Panc1 (cell line): ENCODE results near the gene MAGIX. TPM values are rescaled to one million over a fixed set of nuclear protein-coding genes. Genes with fewer than 3 reads are reported as not detected.

Source experiments
- ATAC-seq: fragments of 200-7000 bp; cut with Tn5 transposase; 2 replicates; pipeline ENCODE4 v1.9.1; 2020; ENCODE audit warnings: mild to moderate bottlenecking, moderate library complexity
- Bru-seq: library from RNA; stranded (reverse); fragments of 400-500 nt; gene quantifications from one replicate; lab custom pipeline; 2021; lab: Mats Ljungman, UMichigan
- BruChase-seq, 2 experiments: library from RNA; stranded (reverse); fragments of 400-500 nt; gene quantifications; one replicate each; lab custom pipeline; 2021; lab: Mats Ljungman, UMichigan
- BruUV-seq: library from RNA; stranded (reverse); fragments of 400-500 nt; replicated peaks from 2 replicates; lab custom pipeline; 2021; lab: Mats Ljungman, UMichigan
- CTCF ChIA-PET: fragments of 300-600 bp; sonication (Branson Sonifier 250); formaldehyde crosslinking; loops from one replicate; lab custom pipeline; 2022; ENCODE audit warnings: antibody characterized with exemption; lab: Charles Lee
- POLR2A ChIA-PET: fragments of 300-600 bp; sonication (Branson Sonifier 250); formaldehyde crosslinking; loops from one replicate; lab custom pipeline; 2022; ENCODE audit warnings: antibody characterized with exemption; lab: Charles Lee
- DNase-seq: peaks from one replicate; pipeline ENCODE4 v3.0.0-alpha.2; 2010; ENCODE audit warnings: low read depth, low spot score
- H3K27ac ChIP-seq: 2 replicates; pipeline ENCODE4 v1.5.1; 2011; ENCODE audit warnings: mild to moderate bottlenecking, low read length, inconsistent platforms
- H3K27me3 ChIP-seq: fragments of 200-500 bp; sonication (Bioruptor generic); 2 replicates; pipeline ENCODE4 v1.6.0; 2014; ENCODE audit warnings: low read length, inconsistent platforms; ENCODE audit not compliant: control insufficient read depth, insufficient read depth
- H3K36me3 ChIP-seq: fragments of 200-500 bp; sonication (Bioruptor generic); 2 replicates; pipeline ENCODE4 v1.5.1; 2014; ENCODE audit warnings: inconsistent platforms, mild to moderate bottlenecking, low read length, moderate library complexity; ENCODE audit not compliant: control insufficient read depth, insufficient read depth
- H3K4me1 ChIP-seq: 2 replicates; pipeline ENCODE4 v1.5.1; 2011; ENCODE audit warnings: inconsistent platforms, mild to moderate bottlenecking, low read length, moderate library complexity; ENCODE audit not compliant: control insufficient read depth, insufficient read depth
- H3K4me3 ChIP-seq, 2 experiments: 2 replicates each; pipeline ENCODE4 v1.5.1; 2011 to 2012; ENCODE audit warnings: low read depth in 2 of 2, low read length in 2 of 2, mild to moderate bottlenecking in 2 of 2, inconsistent platforms in 1 of 2, moderate library complexity in 1 of 2
- H3K9me3 ChIP-seq: fragments of 200-500 bp; sonication (Bioruptor generic); 2 replicates; pipeline ENCODE4 v1.5.1; 2014; ENCODE audit warnings: low read depth, mild to moderate bottlenecking, inconsistent platforms, low read length, moderate library complexity; ENCODE audit not compliant: control insufficient read depth, insufficient read depth
- POLR2AphosphoS5 ChIP-seq: IDR thresholded peaks from 2 replicates; pipeline ENCODE4 v1.6.1; 2012; ENCODE audit warnings: mild to moderate bottlenecking, low read depth, low read length, moderate library complexity
- SIN3A ChIP-seq: IDR thresholded peaks from 2 replicates; pipeline ENCODE4 v1.6.1; 2012; ENCODE audit warnings: low read depth, mild to moderate bottlenecking, low read length, moderate library complexity, borderline replicate concordance; ENCODE audit not compliant: insufficient read depth
- TCF7L2 ChIP-seq: IDR thresholded peaks from 2 replicates; pipeline ENCODE4 v1.6.1; 2011; ENCODE audit warnings: mild to moderate bottlenecking, low read depth, low read length, inconsistent platforms
- in situ Hi-C: cut with HindIII; loops from 2 replicates; pipeline ENCODE4 v1.10.0; 2016; ENCODE audit warnings: low sequenced_read_pairs, low pct_unique_long_range_greater_than_20kb
- intact Hi-C: fragments of 100-400 bp; cut with micrococcal nuclease; formaldehyde crosslinking; loops from one replicate; pipeline ENCODE4 v1.10.0; 2022; ENCODE audit not compliant: unreplicated experiment
- long read RNA-seq: library from polyadenylated mRNA; unstranded; transcript quantifications from one replicate; pipeline ENCODE4 v2.0.0, GENCODE V29; 2021; ENCODE audit not compliant: unreplicated experiment
- polyA plus RNA-seq: library from polyadenylated mRNA; unstranded; fragments of >200 nt; gene quantifications from one replicate; pipeline ENCODE4 v1.2.1, GENCODE V29; 2012; ENCODE audit warnings: missing spikeins; ENCODE audit not compliant: insufficient read length
- total RNA-seq: library from RNA; stranded (reverse); gene quantifications from one replicate; pipeline ENCODE4 v1.2.1, GENCODE V29; 2021; ENCODE audit not compliant: unreplicated experiment
- TF ChIP-seq, protein P1 (sequence below): fragments of 450-650 bp; IDR thresholded peaks from 2 replicates; pipeline ENCODE4 v1.5.1; 2017; ENCODE audit warnings: mild to moderate bottlenecking
- TF ChIP-seq, protein P2 (sequence below), 2 experiments: IDR thresholded peaks; 2 replicates each; pipeline ENCODE4 v1.6.1; 2011 to 2012; ENCODE audit warnings: low read depth in 2 of 2, control low read depth in 1 of 2, low read length in 1 of 2, mild to moderate bottlenecking in 1 of 2, moderate library complexity in 1 of 2; ENCODE audit not compliant: insufficient read depth in 1 of 2

The MAGIX gene
- total RNA-seq (3.8 TPM), Bru-seq, nascent RNA (percentile 42 among the genes with signal in this experiment), BruChase-seq, experiment 1, labeled RNA remaining after a 2-hour chase (percentile 42 among the genes with signal in this experiment), BruChase-seq, experiment 2, labeled RNA remaining after a 6-hour chase (percentile 49 among the genes with signal in this experiment)
- 5.1 TPM for polyA plus RNA-seq
- long read RNA-seq, partial matches to known transcripts: 2 of 9 reads
- long read RNA-seq, other reads (novel, unspliced or antisense): 5 of 9 reads

- H3K4me3 ChIP-seq: peak within 1 kb of the TSS; percentile 40 to 57
- H3K9me3 ChIP-seq: no peaks in the 10 kb centered on the region
- ATAC-seq (no peak), DNase-seq (no peak)
- H3K27ac ChIP-seq: peak within 1 kb of the TSS; percentile 71; the same call in 1 of the 2 replicates
- intact Hi-C loops: loop anchor here (5.0 kb wide), 1 partner anchor 40 kb away; the partner anchor contains the start of gene GPKOW
- H3K4me1 ChIP-seq: peaks cover 26% of the 10 kb centered on the region
- no peaks in the 10 kb centered on the region for H3K27me3 ChIP-seq
- ChIA-PET POLR2A (no interaction called here), CTCF (no interaction called here)
- TF ChIP-seq, protein P1, sequence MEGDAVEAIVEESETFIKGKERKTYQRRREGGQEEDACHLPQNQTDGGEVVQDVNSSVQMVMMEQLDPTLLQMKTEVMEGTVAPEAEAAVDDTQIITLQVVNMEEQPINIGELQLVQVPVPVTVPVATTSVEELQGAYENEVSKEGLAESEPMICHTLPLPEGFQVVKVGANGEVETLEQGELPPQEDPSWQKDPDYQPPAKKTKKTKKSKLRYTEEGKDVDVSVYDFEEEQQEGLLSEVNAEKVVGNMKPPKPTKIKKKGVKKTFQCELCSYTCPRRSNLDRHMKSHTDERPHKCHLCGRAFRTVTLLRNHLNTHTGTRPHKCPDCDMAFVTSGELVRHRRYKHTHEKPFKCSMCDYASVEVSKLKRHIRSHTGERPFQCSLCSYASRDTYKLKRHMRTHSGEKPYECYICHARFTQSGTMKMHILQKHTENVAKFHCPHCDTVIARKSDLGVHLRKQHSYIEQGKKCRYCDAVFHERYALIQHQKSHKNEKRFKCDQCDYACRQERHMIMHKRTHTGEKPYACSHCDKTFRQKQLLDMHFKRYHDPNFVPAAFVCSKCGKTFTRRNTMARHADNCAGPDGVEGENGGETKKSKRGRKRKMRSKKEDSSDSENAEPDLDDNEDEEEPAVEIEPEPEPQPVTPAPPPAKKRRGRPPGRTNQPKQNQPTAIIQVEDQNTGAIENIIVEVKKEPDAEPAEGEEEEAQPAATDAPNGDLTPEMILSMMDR: no peak
- TF ChIP-seq SIN3A (no peak), POLR2AphosphoS5 (no peak), TCF7L2 (no peak)
- TF ChIP-seq, protein P2, sequence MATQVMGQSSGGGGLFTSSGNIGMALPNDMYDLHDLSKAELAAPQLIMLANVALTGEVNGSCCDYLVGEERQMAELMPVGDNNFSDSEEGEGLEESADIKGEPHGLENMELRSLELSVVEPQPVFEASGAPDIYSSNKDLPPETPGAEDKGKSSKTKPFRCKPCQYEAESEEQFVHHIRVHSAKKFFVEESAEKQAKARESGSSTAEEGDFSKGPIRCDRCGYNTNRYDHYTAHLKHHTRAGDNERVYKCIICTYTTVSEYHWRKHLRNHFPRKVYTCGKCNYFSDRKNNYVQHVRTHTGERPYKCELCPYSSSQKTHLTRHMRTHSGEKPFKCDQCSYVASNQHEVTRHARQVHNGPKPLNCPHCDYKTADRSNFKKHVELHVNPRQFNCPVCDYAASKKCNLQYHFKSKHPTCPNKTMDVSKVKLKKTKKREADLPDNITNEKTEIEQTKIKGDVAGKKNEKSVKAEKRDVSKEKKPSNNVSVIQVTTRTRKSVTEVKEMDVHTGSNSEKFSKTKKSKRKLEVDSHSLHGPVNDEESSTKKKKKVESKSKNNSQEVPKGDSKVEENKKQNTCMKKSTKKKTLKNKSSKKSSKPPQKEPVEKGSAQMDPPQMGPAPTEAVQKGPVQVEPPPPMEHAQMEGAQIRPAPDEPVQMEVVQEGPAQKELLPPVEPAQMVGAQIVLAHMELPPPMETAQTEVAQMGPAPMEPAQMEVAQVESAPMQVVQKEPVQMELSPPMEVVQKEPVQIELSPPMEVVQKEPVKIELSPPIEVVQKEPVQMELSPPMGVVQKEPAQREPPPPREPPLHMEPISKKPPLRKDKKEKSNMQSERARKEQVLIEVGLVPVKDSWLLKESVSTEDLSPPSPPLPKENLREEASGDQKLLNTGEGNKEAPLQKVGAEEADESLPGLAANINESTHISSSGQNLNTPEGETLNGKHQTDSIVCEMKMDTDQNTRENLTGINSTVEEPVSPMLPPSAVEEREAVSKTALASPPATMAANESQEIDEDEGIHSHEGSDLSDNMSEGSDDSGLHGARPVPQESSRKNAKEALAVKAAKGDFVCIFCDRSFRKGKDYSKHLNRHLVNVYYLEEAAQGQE (IDR thresholded peaks at IDR 0.05; ENCODE audit: insufficient read depth in 1 of 2, low read depth in 2 of 2, low read length in 1 of 2): no peak
- in situ Hi-C loops: no loop called here
- H3K36me3 ChIP-seq: no peaks in the 10 kb centered on the region
- BruUV-seq: no TSS peak
Measured at GRCh38 chrX:49162620-49163019, at the start of gene MAGIX. TSS of gene MAGIX (plus strand) at chrX:49162758. CDS start at chrX:49162890, 132 bp downstream.

DNA sequence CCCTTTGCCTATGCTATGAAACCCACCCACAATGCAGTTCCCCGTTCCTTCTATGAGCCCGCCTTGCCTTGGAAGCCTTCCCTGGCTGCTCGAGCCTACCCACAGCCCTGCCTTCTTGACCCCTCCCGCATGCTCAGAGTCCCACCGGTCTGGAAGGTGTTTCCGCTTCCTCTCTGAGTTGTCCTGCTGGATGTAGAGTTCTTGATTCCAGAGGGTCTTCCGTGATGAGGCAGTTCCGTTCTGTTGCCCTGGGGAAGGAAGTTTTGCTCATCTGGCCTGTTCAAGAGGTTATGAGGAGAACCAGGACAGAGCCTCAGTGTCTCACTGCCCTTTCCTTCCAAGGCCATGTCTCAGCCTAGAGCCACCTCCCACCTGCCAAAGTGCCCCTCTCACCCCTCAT is 46.5 kb upstream of the MAGIX start:
- H3K4me1 ChIP-seq: no peaks in the 10 kb centered on the region
- in situ Hi-C loops (no loop called here), intact Hi-C loops (no loop called here)
- H3K27ac ChIP-seq: no peak overlapping the region
- no peaks in the 10 kb centered on the region for H3K27me3 ChIP-seq
- TF ChIP-seq, protein P2 (IDR thresholded peaks at IDR 0.05; ENCODE audit: insufficient read depth in 1 of 2, low read depth in 2 of 2, low read length in 1 of 2): no peak
- TF ChIP-seq TCF7L2: no peak
- no TSS peak for BruUV-seq
- ChIA-PET POLR2A (no interaction called here), CTCF (no interaction called here)
- H3K4me3 ChIP-seq: no peak overlapping the region
- DNase-seq (no peak), ATAC-seq (no peak)
- peaks cover 7% of the 10 kb centered on the region; the same call in 1 of the 2 replicates for H3K36me3 ChIP-seq
- H3K9me3 ChIP-seq: no peaks in the 10 kb centered on the region
